ENCODE results near the gene C1orf21. TPM values are rescaled to one million over a fixed set of nuclear protein-coding genes. Genes with fewer than 3 reads are reported as not detected.

C1orf21 gene
- polyA plus RNA-seq, 1 donor (not counting 4 experiments of a cell fraction or from before 2014, with no cell fraction given): 44.3 TPM

GRCh38 chr1:184621260-184621659 lies 234.4 kb downstream of the C1orf21 start:
- Histone ChIP-seq H3K4me1 (ENCODE audit: control insufficient read depth, extremely low read depth, insufficient read depth, low read length) (peaks cover 34% of the 10 kb centered on the region), H2AFZ (ENCODE audit: control insufficient read depth, low read length) (no peak overlapping the region), H3K4me2 (ENCODE audit: control insufficient read depth, extremely low read depth, insufficient read depth, low read depth, low read length) (no peak overlapping the region), H3K4me3 (ENCODE audit: control insufficient read depth in 2 of 3, extremely low read depth in 1 of 3, insufficient read depth in 2 of 3, low read depth in 1 of 3, low read length in 3 of 3) (no peak overlapping the region), H4K20me1 (ENCODE audit: control insufficient read depth, extremely low read depth, insufficient read depth, low read length) (no peaks in the 10 kb centered on the region), H3K27me3 (ENCODE audit: control insufficient read depth, extremely low read depth, insufficient read depth, low read length) (no peaks in the 10 kb centered on the region), H3K9me1 (ENCODE audit: control insufficient read depth, extremely low read depth, insufficient read depth, low read length) (no peaks in the 10 kb centered on the region), H3K9ac (ENCODE audit: control insufficient read depth, extremely low read depth, insufficient read depth, low read length) (no peak overlapping the region), H3K9me3 (ENCODE audit: control insufficient read depth, low read depth, low read length) (no peaks in the 10 kb centered on the region), H3K79me2 (ENCODE audit: control insufficient read depth, insufficient read depth, low read length) (no peaks in the 10 kb centered on the region), H3K27ac (ENCODE audit: control insufficient read depth, insufficient read depth, low read length) (no peak overlapping the region), H3K36me3 (ENCODE audit: control insufficient read depth in 2 of 2, extremely low read depth in 1 of 2, insufficient read depth in 2 of 2, low read length in 2 of 2) (peaks cover 2 to 7% of the 10 kb centered on the region in 2 experiments)
- no peak for TF ChIP-seq EZH2 (IDR thresholded peaks at IDR 0.05; ENCODE audit: low read length)
- no peak for TF ChIP-seq CTCF (optimal IDR thresholded peaks at IDR 0.05 in 1 of 3, IDR thresholded peaks at IDR 0.05 in 1 of 3, conservative IDR thresholded peaks at IDR 0.05 in 1 of 3; ENCODE audit: extremely low read depth in 1 of 3, insufficient read depth in 2 of 3, low read length in 3 of 3)
- dilution Hi-C loops (cut with MboI; ENCODE audit: extremely low pct_ligation_motif_present, low sequenced_read_pairs): no loop called here
- FAIRE-seq: no peak
- no peak for DNase-seq (ENCODE audit: low read depth, low spot score)

GRCh38 chr1:184622136-184622823 lies 235.5 kb downstream of the C1orf21 start:
- Histone ChIP-seq H3K9me3 (ENCODE audit: control insufficient read depth, low read depth, low read length) (no peaks in the 10 kb centered on the region), H4K20me1 (ENCODE audit: control insufficient read depth, extremely low read depth, insufficient read depth, low read length) (no peaks in the 10 kb centered on the region), H3K4me1 (ENCODE audit: control insufficient read depth, extremely low read depth, insufficient read depth, low read length) (peaks cover 41% of the 10 kb centered on the region), H3K9ac (ENCODE audit: control insufficient read depth, extremely low read depth, insufficient read depth, low read length) (no peak overlapping the region), H3K4me2 (ENCODE audit: control insufficient read depth, extremely low read depth, insufficient read depth, low read depth, low read length) (no peak overlapping the region), H3K27me3 (ENCODE audit: control insufficient read depth, extremely low read depth, insufficient read depth, low read length) (no peaks in the 10 kb centered on the region), H3K9me1 (ENCODE audit: control insufficient read depth, extremely low read depth, insufficient read depth, low read length) (no peaks in the 10 kb centered on the region), H3K4me3 (ENCODE audit: control insufficient read depth in 2 of 3, extremely low read depth in 1 of 3, insufficient read depth in 2 of 3, low read depth in 1 of 3, low read length in 3 of 3) (no peak overlapping the region), H3K36me3 (ENCODE audit: control insufficient read depth in 2 of 2, extremely low read depth in 1 of 2, insufficient read depth in 2 of 2, low read length in 2 of 2) (peaks cover 2 to 7% of the 10 kb centered on the region in 2 experiments), H3K27ac (ENCODE audit: control insufficient read depth, insufficient read depth, low read length) (no peak overlapping the region), H3K79me2 (ENCODE audit: control insufficient read depth, insufficient read depth, low read length) (no peaks in the 10 kb centered on the region), H2AFZ (ENCODE audit: control insufficient read depth, low read length) (no peak overlapping the region)
- DNase-seq (ENCODE audit: low read depth, low spot score): no peak
- FAIRE-seq: no peak
- dilution Hi-C loops (cut with MboI; ENCODE audit: extremely low pct_ligation_motif_present, low sequenced_read_pairs): no loop called here
- TF ChIP-seq EZH2 (IDR thresholded peaks at IDR 0.05; ENCODE audit: low read length): no peak
- no peak for TF ChIP-seq CTCF (optimal IDR thresholded peaks at IDR 0.05 in 1 of 3, IDR thresholded peaks at IDR 0.05 in 1 of 3, conservative IDR thresholded peaks at IDR 0.05 in 1 of 3; ENCODE audit: extremely low read depth in 1 of 3, insufficient read depth in 2 of 3, low read length in 3 of 3)
